Urinary bladder (tissue), 4 donors: ENCODE data around the gene ATRN. TPM values are rescaled to one million over a fixed set of nuclear protein-coding genes. Genes with fewer than 3 reads are reported as not detected.

Experiments used
- DNase-seq: peaks from one replicate; pipeline ENCODE4 v3.0.0-alpha.2; 2015; ENCODE audit errors: extremely low spot score
- H3K27ac ChIP-seq: one replicate; pipeline ENCODE4 v1.5.1; 2013; ENCODE audit warnings: low read depth, mild to moderate bottlenecking, moderate library complexity
- H3K36me3 ChIP-seq: one replicate; pipeline ENCODE4 v1.6.1; 2013; ENCODE audit warnings: mild to moderate bottlenecking, moderate library complexity; ENCODE audit not compliant: insufficient read depth
- H3K4me1 ChIP-seq: one replicate; pipeline ENCODE4 v1.6.1; 2013; ENCODE audit warnings: mild to moderate bottlenecking, moderate library complexity; ENCODE audit not compliant: insufficient read depth
- H3K4me3 ChIP-seq: one replicate; pipeline ENCODE4 v1.5.1; 2013; ENCODE audit warnings: low read depth, low read length
- WGBS: extraction: QIAGEN DNeasy Blood & Tissue Kit; methylation state at CpG from one replicate; pipeline ENCODE4 v1.1.7; 2013; 5-methylcytosine and 5-hydroxymethylcytosine counted together
- polyA plus RNA-seq: library from polyadenylated mRNA; stranded (reverse); fragments of 200-250 nt; gene quantifications from one replicate; pipeline ENCODE4 v1.2.3, GENCODE V29; 2013
- small RNA-seq: library from RNA; depleted of rRNA; stranded (forward); fragments of <200 nt; gene quantifications from one replicate; pipeline ENCODE3, GENCODE V24; 2014
- total RNA-seq: library from RNA; depleted of rRNA; stranded (reverse); fragments of >200 nt; gene quantifications from one replicate; pipeline ENCODE4 v1.2.3, GENCODE V29; 2014
- donor health status: healthy with polysubstance abuse.
- donor health status: healthy.

The ATRN gene
- total and polyA plus RNA-seq, 2 donors = 15.2 to 37.6 TPM

GRCh38 chr20:3696745-3697587, 226.1 kb downstream of the ATRN start:
- no peak for DNase-seq
- Histone ChIP-seq H3K4me1 (no peaks in the 10 kb centered on the region), H3K27ac (no peak overlapping the region), H3K36me3 (no peaks in the 10 kb centered on the region), H3K4me3 (no peak overlapping the region)
- 92% methylated on average over 15 of the region's 15 CpGs for WGBS

GRCh38 chr20:3697588-3698305, 226.9 kb downstream of the ATRN start:
- DNase-seq = no peak
- no peaks in the 10 kb centered on the region for H3K36me3 ChIP-seq
- H3K4me3 ChIP-seq = no peak overlapping the region
- H3K4me1 ChIP-seq = no peaks in the 10 kb centered on the region
- no peak overlapping the region for H3K27ac ChIP-seq
- WGBS = 70% methylated on average over 18 of the region's 18 CpGs

- 57% methylated on average over 6 of the region's 6 CpGs for WGBS
- no peak for DNase-seq
- no peaks in the 10 kb centered on the region for H3K36me3 ChIP-seq
Measured at GRCh38 chr20:3698591-3699001, 227.8 kb downstream of the ATRN start.

DNA sequence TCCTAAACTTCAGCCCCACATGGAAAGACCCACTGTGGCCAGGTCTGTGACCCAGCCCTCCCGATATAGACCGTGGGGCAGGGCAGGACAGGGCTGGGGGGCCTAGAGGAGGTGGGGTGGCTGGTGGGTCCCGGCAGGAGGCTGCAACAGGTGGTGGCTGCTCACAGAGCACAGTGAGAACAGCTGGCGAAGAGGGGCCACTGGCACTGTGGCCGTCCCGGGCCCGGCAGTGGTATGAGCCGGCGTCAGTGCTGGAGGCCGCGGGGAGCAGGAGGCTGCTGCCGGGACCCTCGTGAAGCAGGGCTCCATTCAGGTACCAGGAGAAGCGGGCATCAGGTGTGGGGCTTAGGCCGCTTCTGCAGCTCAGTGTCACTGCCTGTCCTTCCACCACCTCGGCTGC, 228.2 kb downstream of the ATRN start:
- Histone ChIP-seq H3K36me3 (no peaks in the 10 kb centered on the region), H3K4me1 (no peaks in the 10 kb centered on the region), H3K27ac (no peak overlapping the region), H3K4me3 (no peak overlapping the region)
- 96% methylated on average over 16 of the region's 16 CpGs for WGBS
- DNase-seq = no peak

More at GRCh38 chr20:3698591-3699001, 227.8 kb downstream of the ATRN start:
- H3K27ac ChIP-seq = no peak overlapping the region
- no peaks in the 10 kb centered on the region for H3K4me1 ChIP-seq
- no peak overlapping the region for H3K4me3 ChIP-seq

Small RNAs within 50 kb of the gene (small RNA-seq; reads per million reads assigned to genes)
- not detected for gene AL353193.1

Other genes with a start within 250 kb of the ATRN start
- gene SLC4A11, start 231.8 kb upstream of the ATRN start, total RNA-seq = 0.37 TPM
- 1.8 TPM for gene SLC4A11, start 231.8 kb upstream of the ATRN start, polyA plus RNA-seq
- gene DNAAF9, start 63.3 kb upstream of the ATRN start, total RNA-seq = 28.1 TPM
- gene DNAAF9, start 63.3 kb upstream of the ATRN start, polyA plus RNA-seq = 18.5 TPM
- gene GFRA4, start 192.4 kb downstream of the ATRN start, total RNA-seq = not detected
- gene GFRA4, start 192.4 kb downstream of the ATRN start, polyA plus RNA-seq = not detected
- gene ADAM33, start 211.0 kb downstream of the ATRN start, total RNA-seq = 88.2 TPM
- gene ADAM33, start 211.0 kb downstream of the ATRN start, polyA plus RNA-seq = 111 TPM
- 3.2 TPM for gene SIGLEC1, start 241.6 kb downstream of the ATRN start, total RNA-seq
- 7.6 TPM for gene SIGLEC1, start 241.6 kb downstream of the ATRN start, polyA plus RNA-seq